KOPT-K1 (cell line): ENCODE data around the gene LCA5L.

Experiments
- H3K27ac ChIP-seq: fragments of 200-600 bp; sonication (generic); 2 replicates; pipeline ENCODE4 v1.5.1; 2016; ENCODE audit warnings: antibody characterized with exemption, mild to moderate bottlenecking, low read depth, low read length; ENCODE audit not compliant: poor library complexity, severe bottlenecking
- H3K36me3 ChIP-seq: fragments of 200-600 bp; sonication (generic); 2 replicates; pipeline ENCODE4 v1.5.1; 2017; ENCODE audit warnings: antibody characterized with exemption, mild to moderate bottlenecking, low read length, moderate library complexity; ENCODE audit not compliant: insufficient read depth
- H3K9me3 ChIP-seq: fragments of 200-600 bp; sonication (generic); 2 replicates; pipeline ENCODE4 v1.5.1; 2017; ENCODE audit warnings: antibody characterized with exemption, low read length, mild to moderate bottlenecking; ENCODE audit not compliant: insufficient read depth, poor library complexity, severe bottlenecking

Gene LCA5L

GRCh38 chr21:39362733-39363132, 82.8 kb downstream of the LCA5L start:
- Histone ChIP-seq H3K36me3 (no peaks in the 10 kb centered on the region), H3K9me3 (peaks cover 8% of the 10 kb centered on the region), H3K27ac (no peak overlapping the region)

DNA sequence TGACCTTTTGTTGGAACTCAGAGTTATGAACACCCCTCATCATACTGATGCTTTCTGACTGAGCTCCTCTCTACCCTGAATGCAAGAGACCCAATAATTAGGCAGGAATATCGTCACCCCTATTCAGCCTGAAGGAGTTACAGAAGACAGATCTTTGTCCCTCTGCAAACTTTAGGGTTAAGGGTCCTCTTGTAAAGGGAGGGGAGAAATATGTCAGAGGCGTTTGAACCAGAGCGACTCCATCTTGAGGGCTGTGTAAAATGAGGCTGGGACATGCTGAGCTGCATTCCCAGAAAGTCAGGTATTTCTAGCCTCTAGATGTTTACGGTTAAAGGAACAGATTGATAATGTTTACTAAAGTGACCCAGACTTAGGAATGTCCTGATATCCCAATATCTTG, 86.2 kb downstream of the LCA5L start:
- H3K36me3 ChIP-seq: no peaks in the 10 kb centered on the region
- no peaks in the 10 kb centered on the region for H3K9me3 ChIP-seq
- H3K27ac ChIP-seq: no peak overlapping the region
